Measurements from ENCODE around the gene VPS37B.

VPS37B gene

DNA sequence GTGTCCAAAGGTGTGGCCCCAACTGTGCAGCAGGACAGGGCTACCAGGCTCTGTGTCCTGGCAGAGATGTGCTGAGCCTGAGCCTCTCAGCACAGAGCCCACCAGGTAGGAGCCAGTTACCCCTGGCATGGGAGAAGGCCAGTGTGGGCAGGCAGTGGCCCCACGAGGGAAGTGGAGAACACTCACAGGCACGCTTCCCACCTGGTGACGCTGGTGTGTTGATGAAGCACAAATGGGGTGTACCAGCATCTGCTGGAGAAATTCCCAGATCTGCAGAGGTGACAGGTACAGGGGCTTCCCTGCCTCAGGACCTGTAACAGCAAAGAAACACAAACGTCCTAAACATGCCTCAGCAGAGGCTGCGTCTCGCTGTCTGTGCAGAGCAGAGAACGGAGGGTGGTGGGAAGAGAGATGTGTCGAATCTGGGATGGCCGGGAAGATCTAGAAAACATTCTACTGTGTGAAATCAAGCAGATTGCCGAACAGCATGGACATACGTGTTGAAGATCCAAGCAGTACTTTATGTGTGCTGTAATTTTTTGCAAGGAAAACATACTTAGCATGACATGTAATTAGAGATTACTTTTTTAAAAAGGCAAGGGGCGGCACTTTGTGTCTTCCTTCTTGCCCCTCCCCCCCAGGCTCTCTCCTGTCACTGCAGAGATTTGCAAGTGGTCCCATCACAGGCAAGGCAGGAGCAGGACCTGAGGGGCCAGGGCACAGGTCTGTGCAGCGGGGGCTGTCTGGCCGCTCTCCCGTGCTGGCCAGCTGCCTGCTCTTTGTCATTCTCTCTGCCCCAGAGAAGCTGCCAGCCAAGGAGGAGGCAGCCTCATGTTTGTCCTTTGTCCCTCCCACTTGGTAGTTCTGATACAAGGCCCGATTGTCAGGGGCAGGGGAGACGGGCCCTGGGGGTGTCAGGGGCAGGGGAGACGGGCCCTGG, 43.3 kb downstream of the VPS37B start:
- DNase-seq (ENCODE audit: low read depth), result no peak

DNA sequence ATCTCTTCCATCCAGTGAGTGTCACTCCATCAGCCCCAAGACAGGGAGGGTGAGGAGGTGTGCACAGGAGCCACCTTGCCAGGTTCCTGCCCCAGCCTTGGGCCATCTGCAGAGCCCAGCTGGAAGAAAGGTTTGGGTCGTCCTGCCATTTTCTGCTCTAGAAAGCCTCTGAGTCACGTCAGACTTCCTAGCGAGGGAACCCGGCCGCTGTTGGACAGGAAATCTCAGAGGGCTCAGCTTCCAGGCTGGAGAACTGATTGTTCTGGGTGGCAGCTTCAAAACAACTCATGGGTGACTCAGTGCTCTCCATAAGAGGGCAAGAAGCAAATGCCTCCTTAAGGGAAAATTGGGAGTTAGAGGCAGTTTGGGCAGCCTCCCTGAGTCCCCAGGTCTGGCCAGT, 44.1 kb downstream of the VPS37B start:
- no peak for DNase-seq (ENCODE audit: low read depth)

DNA sequence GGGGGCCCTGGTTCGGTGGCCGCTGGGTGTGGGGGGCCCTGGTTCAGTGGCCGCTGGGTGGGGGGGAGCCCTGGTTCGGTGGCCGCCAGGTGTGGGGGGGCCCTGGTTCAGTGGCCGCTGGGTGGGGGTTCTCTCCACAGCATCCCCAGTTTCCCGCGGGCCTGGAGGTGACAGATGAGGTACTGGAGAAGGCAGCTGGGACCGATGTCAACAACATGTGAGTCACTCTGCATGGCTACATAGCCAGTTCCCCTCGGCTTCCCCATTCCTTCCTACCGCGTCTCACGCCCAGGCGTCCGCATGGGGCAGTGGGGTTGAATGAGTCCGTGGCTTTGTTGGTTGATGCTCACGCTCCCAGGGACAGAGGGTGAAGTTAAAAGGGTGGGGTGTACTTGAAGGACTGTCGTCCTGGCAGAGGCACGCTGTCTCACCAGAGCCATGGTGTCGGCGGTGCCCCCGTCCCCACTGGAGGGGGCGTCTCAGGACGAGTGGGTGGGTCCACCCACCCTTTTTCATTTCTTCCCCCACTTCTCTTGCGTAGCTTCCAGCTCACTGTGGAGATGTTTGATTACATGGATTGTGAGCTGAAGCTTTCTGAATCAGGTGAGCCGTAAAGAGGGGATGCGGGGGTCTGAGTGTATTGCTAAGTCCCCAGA, 45.1 kb downstream of the VPS37B start:
- no peak for DNase-seq (ENCODE audit: low read depth)

GRCh38 chr12:122850048-122850445, 45.9 kb downstream of the VPS37B start:
- DNase-seq (ENCODE audit: low read depth), result no peak

GRCh38 chr12:122849352-122850047, 46.4 kb downstream of the VPS37B start:
- no peak for DNase-seq (ENCODE audit: low read depth)

- no peak for DNase-seq (ENCODE audit: low read depth)
Measured at GRCh38 chr12:122848471-122849351, 47.2 kb downstream of the VPS37B start.

GRCh38 chr12:122847921-122848421, 48.0 kb downstream of the VPS37B start:
- DNase-seq (ENCODE audit: low read depth), result no peak

GRCh38 chr12:122847516-122847836, 48.4 kb downstream of the VPS37B start:
- DNase-seq (ENCODE audit: low read depth), result no peak

- DNase-seq (ENCODE audit: low read depth), result no peak
Measured at GRCh38 chr12:122846622-122847515, 49.1 kb downstream of the VPS37B start.

DNA sequence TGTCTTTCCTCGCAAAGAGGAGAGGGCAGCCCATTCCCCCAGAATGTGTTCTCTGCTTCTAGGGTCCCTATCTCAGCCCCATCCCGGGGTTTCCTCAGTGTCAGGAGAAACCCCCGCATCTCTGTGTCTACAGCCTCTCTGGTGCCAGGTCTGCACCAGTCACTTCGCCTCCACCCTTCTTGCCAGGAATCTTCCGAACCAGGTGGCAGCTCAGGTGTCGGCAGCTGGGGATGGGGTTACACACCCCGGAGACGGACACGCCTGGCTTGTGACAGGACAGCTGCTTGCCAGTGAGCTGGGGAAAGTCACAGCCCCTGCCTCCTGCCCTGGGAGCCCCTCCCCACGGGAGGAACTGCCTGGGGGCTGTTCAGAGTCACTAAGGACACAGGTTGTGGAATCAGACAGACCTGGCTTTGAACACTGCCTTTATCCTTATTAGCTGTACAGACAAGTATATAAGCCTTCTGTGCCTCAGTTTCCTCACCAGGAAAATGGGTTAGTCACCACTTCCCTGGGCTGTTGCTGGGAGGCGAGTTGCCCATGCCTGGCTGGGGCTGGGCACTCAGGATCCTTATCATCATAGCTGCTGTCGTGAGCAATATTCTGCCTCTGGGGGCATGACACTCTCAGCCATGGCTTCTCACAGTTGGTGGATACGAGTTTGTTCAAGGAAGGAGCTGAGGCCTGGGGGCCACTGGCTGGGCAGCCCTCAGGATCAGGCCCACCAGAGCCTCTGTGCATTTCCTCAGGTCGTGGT, 49.9 kb downstream of the VPS37B start:
- DNase-seq (ENCODE audit: low read depth), result no peak

GRCh38 chr12:122845041-122845864, 50.7 kb downstream of the VPS37B start:
- DNase-seq (ENCODE audit: low read depth), result no peak

DNA sequence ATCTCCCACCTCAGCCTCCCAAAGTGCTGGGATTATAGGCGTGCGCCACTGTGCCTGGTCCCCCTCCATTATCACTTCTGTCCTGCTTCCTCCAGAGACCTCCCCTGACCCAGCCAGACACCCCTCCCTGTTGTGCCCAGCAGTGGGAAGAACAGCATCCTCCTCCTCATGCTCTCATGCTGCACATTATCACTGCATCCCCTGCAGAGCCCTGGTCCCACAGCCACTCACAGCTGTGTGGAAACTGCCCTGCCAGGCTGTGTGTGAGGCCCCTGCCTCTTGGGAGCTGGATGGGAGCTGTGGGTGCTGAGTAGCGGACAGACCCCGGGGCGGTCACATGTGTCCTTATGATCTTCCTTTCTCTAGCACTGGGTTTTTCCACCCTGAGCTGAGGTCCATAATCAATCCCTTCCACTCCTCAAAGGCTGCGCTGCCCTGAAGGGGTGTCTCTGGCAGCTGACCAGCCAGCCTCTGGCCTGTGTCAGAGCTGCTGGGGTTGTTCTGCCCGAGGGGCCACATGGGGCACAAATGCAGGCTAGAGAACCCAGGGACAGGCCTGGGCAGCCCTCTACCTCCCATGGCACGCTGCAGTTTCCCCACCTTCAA, 51.5 kb downstream of the VPS37B start:
- no peak for DNase-seq (ENCODE audit: low read depth)

DNA sequence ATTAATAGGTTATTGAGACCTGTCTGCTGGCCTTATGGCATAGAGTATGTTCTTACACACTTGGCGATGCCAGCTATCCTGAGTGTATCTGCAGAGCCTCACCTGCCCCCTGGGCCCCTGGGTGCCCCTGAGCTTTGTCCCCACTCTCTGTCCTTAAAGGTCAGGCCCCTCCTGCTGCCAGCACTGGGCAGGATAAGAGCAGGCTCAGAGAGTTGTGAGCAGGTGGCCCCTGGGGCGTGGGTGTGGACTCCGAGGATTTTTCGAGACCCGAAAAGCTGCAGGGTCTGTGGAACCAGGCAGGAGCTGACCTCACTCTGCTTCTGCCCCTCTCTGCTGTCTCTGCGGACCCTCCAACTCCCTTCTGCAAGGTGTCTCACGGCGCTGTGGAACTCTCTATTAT, 52.5 kb downstream of the VPS37B start:
- DNase-seq (ENCODE audit: low read depth), result no peak

GRCh38 chr12:122842505-122843405, 53.2 kb downstream of the VPS37B start:
- DNase-seq (ENCODE audit: low read depth), result no peak

GRCh38 chr12:122841544-122842321, 54.2 kb downstream of the VPS37B start:
- DNase-seq (ENCODE audit: low read depth), result no peak

GRCh38 chr12:122840580-122841513, 55.1 kb downstream of the VPS37B start:
- no peak for DNase-seq (ENCODE audit: low read depth)

Data from non-pigmented ciliary epithelial cell (primary cell).